ENCODE data around the gene AVP.

Gene AVP

DNA sequence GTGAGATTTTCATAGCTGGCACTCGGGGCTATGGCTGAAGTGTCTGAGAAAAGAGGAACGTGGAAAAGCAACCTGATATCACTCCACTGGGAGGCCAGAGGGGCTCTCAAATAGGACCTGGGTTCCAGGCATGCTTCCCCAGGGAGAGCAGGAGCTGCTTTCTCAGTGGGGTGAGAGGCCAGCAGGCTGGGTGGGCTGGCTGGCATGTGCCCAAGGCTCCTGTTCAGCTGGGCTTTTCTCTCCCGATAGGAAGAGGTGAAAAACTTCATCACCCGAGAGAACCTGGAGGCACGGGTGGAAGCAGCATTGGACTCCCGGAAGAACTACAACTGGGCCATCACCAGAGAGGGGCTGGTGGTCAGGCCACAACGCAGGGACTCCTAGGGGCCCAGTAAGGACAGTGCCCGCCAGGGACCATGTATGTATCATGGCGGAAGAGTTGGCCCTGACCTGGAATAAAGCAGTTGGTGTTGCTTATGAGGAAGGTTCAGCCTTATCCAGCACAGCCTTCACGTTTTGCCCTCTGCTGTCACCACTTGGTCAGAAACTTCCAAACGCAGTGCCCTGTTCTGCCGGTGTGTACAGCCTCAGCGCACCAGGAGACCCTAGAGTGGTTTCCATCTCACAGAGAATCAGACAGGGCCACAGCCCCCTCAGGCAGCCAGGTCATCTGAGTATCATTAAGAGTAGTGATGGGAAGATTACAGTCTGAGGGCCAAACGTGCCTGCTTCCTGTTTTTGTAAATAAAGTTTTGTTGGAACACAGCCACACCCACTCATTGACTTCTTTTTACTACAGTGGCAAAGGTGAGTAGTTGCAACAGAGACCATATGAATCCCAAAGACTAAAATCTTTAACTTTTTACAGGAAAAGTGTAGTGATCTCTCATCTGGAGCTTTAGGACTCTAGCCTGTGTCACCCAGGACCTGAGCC is 36.8 kb downstream of the AVP start:
- DNase-seq (ENCODE audit: low read depth in 4 of 4, low spot score in 1 of 4), result no peak

DNA sequence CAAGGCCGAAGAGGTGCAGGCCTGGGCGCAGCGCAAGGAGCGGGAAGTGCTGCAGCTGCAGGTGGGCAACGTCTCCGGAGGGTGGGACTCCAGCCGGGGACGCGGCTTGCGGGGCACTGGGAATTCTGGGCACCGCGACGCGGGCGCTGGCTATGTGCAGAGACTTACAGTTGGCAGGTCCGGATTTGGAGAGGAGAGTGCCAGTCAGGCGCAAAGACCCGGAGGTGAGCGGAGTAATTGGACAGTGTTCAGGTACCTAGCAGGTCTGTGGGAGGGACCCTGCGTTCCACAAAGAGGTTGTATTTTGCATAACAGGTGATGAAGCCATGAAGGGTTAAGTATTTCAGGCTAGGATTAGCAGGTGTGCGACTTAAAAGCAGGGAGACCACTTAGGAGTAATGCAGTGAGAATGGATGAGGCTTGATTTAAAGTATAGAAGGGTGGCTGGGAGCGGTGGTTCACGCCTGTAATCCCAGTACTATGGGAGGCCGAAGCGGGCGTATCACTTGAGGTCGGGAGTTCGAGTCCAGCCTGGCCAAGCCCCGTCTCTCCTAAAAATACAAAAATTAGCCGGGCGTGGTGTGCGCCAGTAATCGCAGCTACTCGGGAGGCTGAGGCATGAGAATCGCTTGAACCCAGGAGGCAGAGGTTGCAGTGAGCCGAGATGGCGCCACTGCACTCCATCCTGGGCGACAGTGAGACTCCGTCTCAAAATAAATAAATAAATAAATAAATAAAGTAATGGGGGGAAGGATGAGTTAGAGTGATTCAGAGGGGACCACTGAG is 37.7 kb downstream of the AVP start:
- no peak for DNase-seq (ENCODE audit: low read depth in 4 of 4, low spot score in 1 of 4)

DNA sequence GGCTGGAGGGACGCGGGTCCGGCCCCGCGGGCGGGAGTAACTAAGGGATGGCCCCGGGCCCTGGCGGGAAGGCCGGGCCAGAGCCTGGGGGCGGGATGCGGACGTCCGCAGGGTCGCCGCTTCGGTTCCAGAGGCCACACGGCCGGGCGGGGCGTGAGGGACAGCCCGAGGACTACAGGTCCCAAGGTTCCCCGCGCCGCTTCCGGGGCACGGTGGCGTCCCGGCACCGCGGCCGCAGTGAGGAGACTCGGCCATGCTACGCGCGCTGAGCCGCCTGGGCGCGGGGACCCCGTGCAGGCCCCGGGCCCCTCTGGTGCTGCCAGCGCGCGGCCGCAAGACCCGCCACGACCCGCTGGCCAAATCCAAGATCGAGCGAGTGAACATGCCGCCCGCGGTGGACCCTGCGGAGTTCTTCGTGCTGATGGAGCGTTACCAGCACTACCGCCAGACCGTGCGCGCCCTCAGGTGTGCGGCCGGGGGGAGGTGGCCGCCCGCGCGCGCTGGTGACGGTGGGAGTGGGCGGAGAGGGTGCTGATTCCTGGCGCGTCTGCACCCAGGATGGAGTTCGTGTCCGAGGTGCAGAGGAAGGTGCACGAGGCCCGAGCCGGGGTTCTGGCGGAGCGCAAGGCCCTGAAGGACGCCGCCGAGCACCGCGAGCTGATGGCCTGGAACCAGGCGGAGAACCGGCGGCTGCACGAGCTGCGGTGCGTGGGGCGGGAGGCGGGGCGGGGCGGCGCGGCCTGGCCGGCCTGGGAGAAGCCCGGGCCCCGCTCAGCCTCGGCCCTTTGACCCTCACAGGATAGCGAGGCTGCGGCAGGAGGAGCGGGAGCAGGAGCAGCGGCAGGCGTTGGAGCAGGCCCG is 38.5 kb downstream of the AVP start, which contains the start of gene MRPS26:
Gene MRPS26 (plus strand): TSS at position 237 of the 861 bp plus-strand sequence. CDS start 17 bp downstream, at position 254.
- DNase-seq (ENCODE audit: low read depth in 4 of 4, low spot score in 1 of 4), result peak; percentile 61 to 79 (median 70)

DNA sequence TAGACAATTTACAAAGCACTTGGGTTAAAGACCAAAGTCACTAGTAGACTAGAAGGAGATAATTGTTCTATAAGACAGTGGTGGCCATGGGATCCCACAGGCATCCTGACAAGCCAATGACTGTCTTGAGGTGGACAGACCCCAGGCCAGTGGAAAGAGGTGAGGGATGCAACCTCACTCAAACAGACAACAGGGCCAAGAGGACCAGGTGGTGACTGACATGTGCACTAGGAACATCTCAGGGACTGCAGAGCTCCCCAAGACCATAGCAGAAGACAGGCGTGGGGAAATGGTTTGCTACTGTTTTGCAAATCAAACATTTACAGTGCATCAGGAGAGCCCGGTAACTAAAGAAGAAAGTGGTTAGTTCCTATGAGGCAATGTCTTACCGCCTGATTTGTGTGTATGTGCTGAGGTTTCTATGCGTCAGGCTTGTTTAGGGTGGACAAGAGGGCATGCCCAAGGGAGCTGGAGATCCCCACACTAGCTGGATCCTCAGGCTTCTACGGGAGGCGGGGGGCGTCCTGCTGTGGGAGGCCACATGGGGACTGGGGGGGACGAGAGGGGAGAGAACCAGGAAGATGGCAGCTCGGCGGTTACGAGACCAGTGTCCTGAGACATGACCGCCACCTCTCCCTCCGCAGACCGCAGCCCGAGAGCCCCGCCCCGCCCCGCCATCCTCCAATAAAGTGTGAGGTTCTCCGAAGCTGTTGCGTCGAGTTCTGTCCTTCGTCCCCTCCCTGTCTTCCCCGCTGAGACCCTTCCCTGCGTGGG is 39.3 kb downstream of the AVP start:
- DNase-seq (ENCODE audit: low read depth in 4 of 4, low spot score in 1 of 4), result peak in 3 of 4 experiments; percentile 19 to 54 (median 33)

DNA sequence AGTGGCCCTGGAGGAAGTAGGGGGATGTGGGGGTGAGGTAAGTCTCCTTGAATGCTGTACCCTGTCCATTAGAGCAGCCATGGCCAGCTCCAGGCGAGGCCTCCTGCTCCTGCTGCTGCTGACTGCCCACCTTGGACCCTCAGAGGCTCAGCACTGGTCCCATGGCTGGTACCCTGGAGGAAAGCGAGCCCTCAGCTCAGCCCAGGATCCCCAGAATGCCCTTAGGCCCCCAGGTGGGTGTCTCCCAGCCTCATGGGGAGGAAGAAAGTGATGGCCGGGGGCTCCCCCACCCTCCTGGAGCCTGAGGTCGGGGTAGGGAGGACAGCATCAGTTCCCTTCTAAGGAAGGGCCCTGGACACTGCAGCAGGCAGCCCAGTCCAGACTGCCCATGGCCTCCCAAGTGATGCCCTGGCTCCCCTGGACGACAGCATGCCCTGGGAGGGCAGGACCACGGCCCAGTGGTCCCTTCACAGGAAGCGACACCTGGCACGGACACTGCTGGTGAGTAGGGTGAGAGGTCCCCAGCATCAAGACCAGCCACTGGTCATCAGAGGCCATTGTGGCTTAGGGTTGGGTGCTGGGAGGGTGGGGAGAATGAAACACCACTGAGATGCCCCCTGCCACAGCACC is 40.1 kb downstream of the AVP start:
- no peak for DNase-seq (ENCODE audit: low read depth in 4 of 4, low spot score in 1 of 4)

DNA sequence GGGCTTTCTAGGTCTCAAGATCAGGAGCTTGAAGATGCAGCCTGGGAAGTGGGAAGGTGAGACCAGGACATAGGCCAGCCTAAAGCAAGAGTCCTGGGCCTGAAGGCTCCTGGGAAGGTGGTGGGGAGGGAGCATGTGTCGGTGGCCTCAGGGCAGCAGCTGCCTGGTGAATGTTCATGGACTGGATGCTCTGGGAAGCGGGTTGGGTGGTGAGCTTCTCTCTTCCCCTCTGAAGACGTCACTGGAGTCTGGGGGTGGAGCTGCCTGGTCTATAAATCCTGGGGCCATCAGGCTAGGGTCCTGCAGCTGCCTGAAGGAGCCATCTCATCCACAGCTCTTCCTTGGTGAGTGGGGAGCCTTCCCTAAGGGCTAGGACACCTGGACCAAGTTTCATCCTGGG is 41.2 kb downstream of the AVP start, which contains the start of gene GNRH2:
Gene GNRH2 (plus strand): TSS at position 301 of the 400 bp plus-strand sequence. CDS start 793 bp downstream, outside the sequence.
- no peak for DNase-seq (ENCODE audit: low read depth in 4 of 4, low spot score in 1 of 4)

DNA sequence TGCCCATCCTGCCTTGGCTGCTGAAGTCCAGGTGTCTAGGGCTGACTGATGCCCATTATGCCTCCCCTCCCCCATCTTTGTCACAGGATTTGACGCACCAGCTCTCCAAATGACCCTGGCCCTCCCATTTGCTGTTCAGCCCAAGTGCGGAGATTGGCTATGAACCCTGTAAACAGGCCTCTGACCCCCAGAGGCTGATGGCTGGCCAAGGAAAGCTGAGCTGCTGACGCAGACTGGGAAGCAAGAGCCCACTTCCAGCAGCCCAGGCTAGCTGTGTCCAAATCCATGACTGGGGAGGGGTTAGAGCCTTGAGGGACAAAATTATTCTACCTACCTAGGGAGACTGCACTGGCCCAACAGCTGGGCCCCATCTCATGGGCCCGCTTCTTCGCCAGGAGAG is 41.9 kb downstream of the AVP start:
- DNase-seq (ENCODE audit: low read depth in 4 of 4, low spot score in 1 of 4), result no peak

DNA sequence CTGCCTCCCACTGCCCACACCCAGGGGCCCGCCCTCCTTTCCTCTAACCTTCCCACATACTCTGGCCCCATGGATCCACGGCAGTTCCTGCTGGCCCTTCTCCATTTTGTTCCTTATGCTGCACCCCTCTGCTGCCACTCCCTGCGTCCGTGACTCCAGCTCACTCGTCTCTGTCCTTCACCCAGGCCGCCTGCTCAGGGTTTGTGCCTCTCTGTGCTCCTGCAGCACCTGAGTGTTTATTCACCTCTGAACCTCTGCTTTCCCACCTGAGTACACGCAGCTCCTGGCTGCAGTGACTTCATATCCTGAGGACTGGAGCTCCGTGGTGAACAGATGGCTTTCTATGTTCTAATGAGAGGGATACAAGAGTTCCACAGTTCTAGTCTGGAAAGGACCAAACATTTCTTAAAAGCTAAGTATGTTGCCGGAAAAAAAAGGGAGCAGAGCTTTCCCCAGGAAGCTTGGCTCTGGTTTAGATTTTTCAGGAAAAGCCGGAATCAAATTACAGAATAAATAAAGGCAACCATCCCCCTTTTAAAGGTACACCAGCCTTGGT is 42.6 kb downstream of the AVP start:
- no peak for DNase-seq (ENCODE audit: low read depth in 4 of 4, low spot score in 1 of 4)

DNA sequence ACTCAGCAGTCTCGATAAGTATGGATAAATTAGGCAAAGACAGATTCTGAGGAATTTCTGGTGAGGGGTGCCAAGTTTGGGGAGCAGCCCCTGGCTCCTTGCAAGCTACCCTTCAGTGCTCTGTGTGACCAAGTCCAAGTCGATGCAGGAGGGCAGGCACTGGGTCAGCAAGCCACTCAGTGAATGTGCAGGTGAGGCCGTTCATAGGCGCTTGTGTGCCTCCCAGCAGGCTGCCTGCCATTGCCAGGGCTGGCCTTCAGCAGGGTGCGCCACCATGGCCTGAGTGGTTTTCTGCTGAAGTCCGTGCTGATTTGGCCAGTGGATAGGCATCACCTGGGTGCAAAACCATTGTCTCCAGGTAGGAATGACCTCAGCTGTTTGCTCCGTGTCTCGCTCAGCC is 44.4 kb downstream of the AVP start:
- DNase-seq (ENCODE audit: low read depth in 4 of 4, low spot score in 1 of 4), result no peak

DNA sequence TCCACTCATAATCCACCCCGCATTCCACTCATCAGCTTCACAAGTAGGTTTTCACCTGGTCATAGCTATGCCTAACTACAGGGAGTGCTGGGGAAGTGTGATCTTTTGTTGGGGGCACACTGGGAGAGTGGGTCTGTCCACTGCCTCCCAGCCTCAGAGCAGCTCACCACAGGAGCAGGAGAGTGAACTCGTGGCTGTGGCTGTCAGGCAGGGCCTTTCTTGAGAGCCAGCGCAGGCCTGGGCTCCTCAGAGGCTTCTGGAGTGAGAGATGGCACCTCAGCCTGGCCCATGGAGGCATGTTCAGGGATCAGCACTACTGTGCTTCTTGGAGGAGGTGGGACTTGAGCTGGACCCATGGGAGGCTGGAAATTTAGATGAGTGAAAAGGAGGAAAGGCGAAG is 45.1 kb downstream of the AVP start:
- no peak for DNase-seq (ENCODE audit: low read depth in 4 of 4, low spot score in 1 of 4)

DNA sequence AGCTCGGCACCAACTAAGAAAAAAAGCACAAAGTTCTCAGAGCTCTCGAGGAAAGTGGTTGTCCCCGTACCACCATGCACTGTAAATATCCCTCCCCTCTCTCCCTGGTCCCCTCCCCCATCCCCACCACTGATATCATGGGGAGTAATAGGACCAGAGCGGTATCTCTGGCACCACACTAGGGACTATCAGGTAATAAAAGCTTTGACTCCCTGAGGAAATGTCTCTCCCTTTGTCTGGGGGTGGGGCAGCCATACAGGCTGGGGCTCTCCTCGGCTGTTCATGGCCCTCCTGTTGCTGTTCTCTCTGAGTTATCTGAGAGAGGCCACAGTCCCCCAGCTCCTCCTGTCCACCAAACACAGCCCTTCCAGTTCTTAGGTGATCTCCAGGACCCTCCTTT is 46.1 kb downstream of the AVP start:
- no peak for DNase-seq (ENCODE audit: low read depth in 4 of 4, low spot score in 1 of 4)

DNA sequence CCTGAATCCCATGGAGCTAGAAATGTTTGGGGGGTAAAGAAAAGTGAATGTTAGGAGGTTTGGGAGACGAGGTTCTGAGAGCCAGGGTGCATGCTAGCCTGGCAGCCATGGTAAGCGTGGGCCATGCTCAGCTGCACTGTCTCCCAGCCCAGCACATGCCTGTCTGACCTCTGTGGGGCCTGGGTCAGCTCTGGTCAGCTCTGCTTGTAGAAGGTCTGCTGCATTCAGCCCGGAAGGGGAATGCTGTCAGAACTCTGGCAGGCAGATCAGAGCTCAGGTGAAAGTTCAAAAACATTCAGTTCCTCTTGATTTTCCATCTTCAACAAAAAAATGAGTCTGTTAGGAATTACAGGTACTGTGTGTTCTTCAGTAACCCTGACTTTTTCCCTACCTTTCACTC is 46.9 kb downstream of the AVP start:
- DNase-seq (ENCODE audit: low read depth in 4 of 4, low spot score in 1 of 4), result no peak

DNA sequence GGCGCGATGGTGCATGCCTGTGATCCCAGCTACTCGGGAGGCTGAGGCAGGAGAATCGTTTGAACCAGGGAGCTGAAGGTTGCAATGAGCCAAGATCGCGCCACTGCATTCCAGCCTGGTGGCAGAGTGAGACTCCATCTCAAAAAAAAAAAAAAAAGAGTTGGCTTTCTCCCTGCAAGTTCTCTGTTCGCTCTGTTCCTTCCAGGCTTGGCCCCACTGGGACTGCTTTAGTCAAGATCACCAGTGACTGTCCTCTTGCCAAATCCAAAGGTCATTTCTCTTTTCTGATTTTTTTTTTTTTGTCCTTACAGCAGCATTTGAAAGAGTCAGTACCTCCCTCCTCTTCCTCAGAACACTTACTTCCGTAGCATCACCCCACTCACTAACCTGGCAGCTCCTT is 51.9 kb downstream of the AVP start:
- DNase-seq (ENCODE audit: low read depth in 4 of 4, low spot score in 1 of 4), result no peak
